NCI-H187 (cell line): ENCODE results near the gene RADIL.

Source experiments
- DNase-seq, 2 experiments: peaks; one replicate each; lab custom pipeline; 2025; lab: John Stamatoyannopoulos, UW

The RADIL gene

GRCh38 chr7:4792537-4793126, 90.9 kb downstream of the RADIL start:
- no peak for DNase-seq

- DNase-seq = no peak
Observed at GRCh38 chr7:4791738-4792536, 91.6 kb downstream of the RADIL start.

GRCh38 chr7:4791101-4791737, 92.3 kb downstream of the RADIL start:
- no peak for DNase-seq

- DNase-seq = no peak
Observed at GRCh38 chr7:4790516-4790991, 93.0 kb downstream of the RADIL start.

- no peak for DNase-seq
Observed at GRCh38 chr7:4790078-4790465, 93.4 kb downstream of the RADIL start.

GRCh38 chr7:4789194-4790077, 94.1 kb downstream of the RADIL start:
- no peak for DNase-seq

- DNase-seq = no peak
Observed at GRCh38 chr7:4788627-4789189, 94.8 kb downstream of the RADIL start.

GRCh38 chr7:4787947-4788626, 95.4 kb downstream of the RADIL start:
- DNase-seq = no peak

- no peak for DNase-seq
Observed at GRCh38 chr7:4787541-4787940, 96.0 kb downstream of the RADIL start.

GRCh38 chr7:4786015-4786414, 97.5 kb downstream of the RADIL start:
- no peak for DNase-seq

GRCh38 chr7:4785371-4785770, 98.1 kb downstream of the RADIL start:
- DNase-seq = no peak

GRCh38 chr7:4784799-4785198, 98.7 kb downstream of the RADIL start:
- DNase-seq = no peak

GRCh38 chr7:4783762-4784351, 99.7 kb downstream of the RADIL start:
- no peak for DNase-seq

- no peak for DNase-seq
Observed at GRCh38 chr7:4783292-4783652, 100.2 kb downstream of the RADIL start.

- no peak for DNase-seq
Observed at GRCh38 chr7:4782333-4783291, 100.9 kb downstream of the RADIL start.

- no peak for DNase-seq
Observed at GRCh38 chr7:4781366-4782069, 102.0 kb downstream of the RADIL start.

- no peak for DNase-seq
Observed at GRCh38 chr7:4779118-4779517, 104.4 kb downstream of the RADIL start.

GRCh38 chr7:4775848-4776623, 107.5 kb downstream of the RADIL start:
- no peak for DNase-seq
